ENCODE measurements around the gene CEACAM16.
"Not testable (repeated sequence)": the region's sequence is repeated elsewhere in the genome, so short reads cannot be mapped to it uniquely, and the experiment has no call there.

Gene CEACAM16

GRCh38 chr19:44698492-44699201, at the start of gene CEACAM16:
TSS of gene CEACAM16 (plus strand) at chr19:44699151. CDS start at chr19:44701457, 2,306 bp downstream.
- no peak for DNase-seq

GRCh38 chr19:44649578-44650145, 49.3 kb upstream of the CEACAM16 start:
- DNase-seq = no peak

GRCh38 chr19:44653343-44653742, 45.6 kb upstream of the CEACAM16 start:
- no peak for DNase-seq

- DNase-seq = no peak
Measured at GRCh38 chr19:44653977-44654774, 44.8 kb upstream of the CEACAM16 start.

- no peak for DNase-seq
Measured at GRCh38 chr19:44657211-44657921, 41.6 kb upstream of the CEACAM16 start.

GRCh38 chr19:44658069-44658733, 40.8 kb upstream of the CEACAM16 start:
- DNase-seq = no peak

- DNase-seq = no peak
Measured at GRCh38 chr19:44660081-44660480, 38.9 kb upstream of the CEACAM16 start.

- no peak for DNase-seq
Measured at GRCh38 chr19:44661205-44661604, 37.7 kb upstream of the CEACAM16 start.

GRCh38 chr19:44661904-44662303, 37.0 kb upstream of the CEACAM16 start:
- no peak for DNase-seq

GRCh38 chr19:44662691-44663385, 36.1 kb upstream of the CEACAM16 start:
- DNase-seq = no peak

GRCh38 chr19:44663996-44664395, 35.0 kb upstream of the CEACAM16 start:
- no peak for DNase-seq

- DNase-seq = no peak
Measured at GRCh38 chr19:44664976-44665375, 34.0 kb upstream of the CEACAM16 start.

- no peak for DNase-seq
Measured at GRCh38 chr19:44666852-44667556, 31.9 kb upstream of the CEACAM16 start.

- DNase-seq = no peak
Measured at GRCh38 chr19:44668985-44669764, 29.8 kb upstream of the CEACAM16 start.

- not testable (repeated sequence) for DNase-seq
Measured at GRCh38 chr19:44670027-44670426, 28.9 kb upstream of the CEACAM16 start.

- DNase-seq = no peak
Measured at GRCh38 chr19:44671400-44671799, 27.6 kb upstream of the CEACAM16 start, which contains the start of gene CEACAM19. TSS of gene CEACAM19 (plus strand) at chr19:44671482. CDS start at chr19:44671932, 450 bp downstream.

GRCh38 chr19:44672226-44672625, 26.7 kb upstream of the CEACAM16 start:
- DNase-seq = no peak

GRCh38 chr19:44673510-44673909, 25.4 kb upstream of the CEACAM16 start:
- DNase-seq = no peak

GRCh38 chr19:44675521-44675920, 23.4 kb upstream of the CEACAM16 start:
- DNase-seq = no peak
